Stimulated activated naive CD8-positive, alpha-beta T cell treated with anti-CD3 and anti-CD28 coated beads, Interleukin-15, amount 100 ng/mL, for 72 hours (primary cell): ENCODE results near the gene MYH9.

ENCODE experiments used
- ATAC-seq: fragments of 150-1000 bp; cut with Tn5 transposase; 2 replicates; pipeline ENCODE4 v1.10.0; 2021; ENCODE audit warnings: mild to moderate bottlenecking, moderate library complexity
- DNase-seq, 2 donors: peaks; one replicate each; pipeline ENCODE4 v3.0.0; 2021 to 2022
- H3K27ac Mint-ChIP-seq, 2 donors: one replicate each; pipeline ENCODE4 v1.8.0; 2022; ENCODE audit warnings: mild to moderate bottlenecking in 2 of 2, mixed read lengths in 2 of 2, moderate library complexity in 2 of 2
- H3K27me3 Mint-ChIP-seq: one replicate; pipeline ENCODE4 v1.8.0; 2022; ENCODE audit warnings: mixed read lengths
- H3K4me1 Mint-ChIP-seq: one replicate; pipeline ENCODE4 v1.8.0; 2022; ENCODE audit warnings: mild to moderate bottlenecking, mixed read lengths
- H3K4me3 Mint-ChIP-seq, 2 donors: one replicate each; pipeline ENCODE4 v1.8.0; 2022; ENCODE audit warnings: mild to moderate bottlenecking in 2 of 2, mixed read lengths in 2 of 2, moderate library complexity in 1 of 2
- H3K9me3 Mint-ChIP-seq, 2 donors: one replicate each; pipeline ENCODE4 v1.8.0; 2022; ENCODE audit warnings: mixed read lengths in 2 of 2

MYH9 gene

GRCh38 chr22:36355362-36355761 is 32.4 kb downstream of the MYH9 start:
- Mint-ChIP-seq H3K27ac (peak overlapping the region; percentile 93 to 99), H3K9me3 (no peaks in the 10 kb centered on the region), H3K4me3 (peak overlapping the region; percentile 67 to 77), H3K27me3 (no peaks in the 10 kb centered on the region), H3K4me1 (peaks cover 100% of the 10 kb centered on the region)
- peak; percentile 51 for ATAC-seq
- peak in 1 of 2 donors; percentile 46 for DNase-seq

GRCh38 chr22:36352803-36353507 is 34.8 kb downstream of the MYH9 start:
- peak overlapping the region; percentile 34 to 88 for H3K27ac Mint-ChIP-seq
- H3K4me3 Mint-ChIP-seq: peak overlapping the region; percentile 58 to 69
- peak; percentile 27 to 62 for DNase-seq

GRCh38 chr22:36351921-36352802 is 35.6 kb downstream of the MYH9 start:
- ATAC-seq: no peak

More at GRCh38 chr22:36352803-36353507, 34.8 kb downstream of the MYH9 start:
- Mint-ChIP-seq H3K4me1 (peaks cover 94% of the 10 kb centered on the region), H3K27me3 (no peaks in the 10 kb centered on the region), H3K9me3 (no peaks in the 10 kb centered on the region)
- peak; percentile 81 for ATAC-seq

GRCh38 chr22:36350751-36351594 is 36.8 kb downstream of the MYH9 start:
- H3K27ac Mint-ChIP-seq: peak overlapping the region; percentile 81 to 91
- DNase-seq (peak in 1 of 2 donors; percentile 36), ATAC-seq (peak; percentile 42)
- H3K4me1 Mint-ChIP-seq: peaks cover 94% of the 10 kb centered on the region
- peak overlapping the region; percentile 58 to 69 for H3K4me3 Mint-ChIP-seq
- no peaks in the 10 kb centered on the region for H3K27me3 Mint-ChIP-seq
- no peaks in the 10 kb centered on the region for H3K9me3 Mint-ChIP-seq

More at GRCh38 chr22:36351921-36352802, 35.6 kb downstream of the MYH9 start:
- Mint-ChIP-seq H3K4me3 (peak overlapping the region; percentile 58 to 69), H3K27ac (peak overlapping the region; percentile 68 to 81), H3K27me3 (no peaks in the 10 kb centered on the region), H3K4me1 (peaks cover 94% of the 10 kb centered on the region), H3K9me3 (no peaks in the 10 kb centered on the region)
- DNase-seq: no peak

GRCh38 chr22:36349726-36350125 is 38.0 kb downstream of the MYH9 start:
- no peaks in the 10 kb centered on the region for H3K9me3 Mint-ChIP-seq
- DNase-seq (no peak), ATAC-seq (no peak)
- no peak overlapping the region for H3K4me3 Mint-ChIP-seq
- no peaks in the 10 kb centered on the region for H3K27me3 Mint-ChIP-seq
- peak overlapping the region; percentile 19 to 91 for H3K27ac Mint-ChIP-seq
- H3K4me1 Mint-ChIP-seq: peaks cover 94% of the 10 kb centered on the region

- H3K27ac Mint-ChIP-seq: peak overlapping the region in 1 of 2 donors; percentile 84
- DNase-seq (no peak), ATAC-seq (no peak)
- H3K4me3 Mint-ChIP-seq: peak overlapping the region; percentile 29 to 32
- peaks cover 94% of the 10 kb centered on the region for H3K4me1 Mint-ChIP-seq
- H3K9me3 Mint-ChIP-seq: no peaks in the 10 kb centered on the region
- H3K27me3 Mint-ChIP-seq: no peaks in the 10 kb centered on the region
These were observed 39.0 kb downstream of the MYH9 start for GRCh38 chr22:36348760-36349159.

- H3K4me1 Mint-ChIP-seq: peaks cover 94% of the 10 kb centered on the region
- H3K4me3 Mint-ChIP-seq: no peak overlapping the region
- no peak for DNase-seq
- ATAC-seq: no peak
- no peaks in the 10 kb centered on the region for H3K27me3 Mint-ChIP-seq
- no peak overlapping the region for H3K27ac Mint-ChIP-seq
- H3K9me3 Mint-ChIP-seq: no peaks in the 10 kb centered on the region
These were observed 40.7 kb downstream of the MYH9 start for GRCh38 chr22:36347094-36347493.

GRCh38 chr22:36344106-36344827 is 43.5 kb downstream of the MYH9 start:
- ATAC-seq (peak; percentile 90), DNase-seq (peak; percentile 55 to 70)
- Mint-ChIP-seq H3K4me3 (peak overlapping the region; percentile 74 to 80), H3K27ac (peak overlapping the region; percentile 87 to 94), H3K27me3 (no peaks in the 10 kb centered on the region), H3K4me1 (peaks cover 94% of the 10 kb centered on the region), H3K9me3 (no peaks in the 10 kb centered on the region)

- peak overlapping the region; percentile 48 to 94 for H3K27ac Mint-ChIP-seq
- DNase-seq (no peak), ATAC-seq (no peak)
- peaks cover 94% of the 10 kb centered on the region for H3K4me1 Mint-ChIP-seq
- H3K9me3 Mint-ChIP-seq: no peaks in the 10 kb centered on the region
- H3K4me3 Mint-ChIP-seq: peak overlapping the region; percentile 74 to 80
- H3K27me3 Mint-ChIP-seq: no peaks in the 10 kb centered on the region
These were observed 44.1 kb downstream of the MYH9 start for GRCh38 chr22:36343720-36344105.

- H3K4me3 Mint-ChIP-seq: peak overlapping the region; percentile 74 to 80
These were observed 44.6 kb downstream of the MYH9 start for GRCh38 chr22:36343070-36343719.

GRCh38 chr22:36341640-36342041 is 46.1 kb downstream of the MYH9 start:
- DNase-seq (no peak), ATAC-seq (no peak)
- Mint-ChIP-seq H3K27me3 (no peaks in the 10 kb centered on the region), H3K4me3 (peak overlapping the region in 1 of 2 donors; percentile 17), H3K4me1 (peaks cover 99% of the 10 kb centered on the region), H3K27ac (peak overlapping the region; percentile 31 to 80), H3K9me3 (no peaks in the 10 kb centered on the region)

More at GRCh38 chr22:36343070-36343719, 44.6 kb downstream of the MYH9 start:
- Mint-ChIP-seq H3K9me3 (no peaks in the 10 kb centered on the region), H3K27me3 (no peaks in the 10 kb centered on the region), H3K4me1 (peaks cover 98% of the 10 kb centered on the region), H3K27ac (peak overlapping the region; percentile 38 to 94)
- ATAC-seq: no peak
- no peak for DNase-seq

GRCh38 chr22:36340621-36341020 is 47.1 kb downstream of the MYH9 start:
- Mint-ChIP-seq H3K9me3 (no peaks in the 10 kb centered on the region), H3K4me1 (peaks cover 99% of the 10 kb centered on the region), H3K27ac (peak overlapping the region; percentile 70 to 94), H3K27me3 (no peaks in the 10 kb centered on the region), H3K4me3 (peak overlapping the region; percentile 44 to 58)
- DNase-seq: no peak
- ATAC-seq: no peak

GRCh38 chr22:36339171-36340065 is 48.3 kb downstream of the MYH9 start:
- Mint-ChIP-seq H3K9me3 (no peaks in the 10 kb centered on the region), H3K4me1 (peaks cover 99% of the 10 kb centered on the region), H3K4me3 (peak overlapping the region; percentile 48 to 52), H3K27ac (peak overlapping the region; percentile 61 to 89), H3K27me3 (no peaks in the 10 kb centered on the region)
- peak; percentile 65 for ATAC-seq
- DNase-seq: peak; percentile 42 to 54
